LNCaP clone FGC (cell line): ENCODE measurements around the gene NPAS1.

ENCODE experiments used
- DNase-seq: peaks from one replicate; pipeline ENCODE4 v3.0.0-alpha.2; 2011; ENCODE audit warnings: low read depth
- H3K4me3 ChIP-seq: 2 replicates; pipeline ENCODE4 v1.5.1; 2011; ENCODE audit warnings: mild to moderate bottlenecking, low read depth, low read length, control low read depth
- CTCF ChIP-seq: IDR thresholded peaks from 2 replicates; pipeline ENCODE4 v1.5.1; 2012; ENCODE audit warnings: mild to moderate bottlenecking; ENCODE audit not compliant: control insufficient read depth, insufficient read depth; ENCODE audit errors: extremely low read depth

NPAS1 gene

GRCh38 chr19:47000373-47000772 is 19.3 kb upstream of the NPAS1 start:
- TF ChIP-seq CTCF = no peak
- no peak overlapping the region for H3K4me3 ChIP-seq
- DNase-seq = no peak

- DNase-seq = no peak
- no peak for TF ChIP-seq CTCF
- H3K4me3 ChIP-seq = no peak overlapping the region
Observed at GRCh38 chr19:47001584-47001983, 18.1 kb upstream of the NPAS1 start.

- no peak for DNase-seq
- no peak for TF ChIP-seq CTCF
- no peak overlapping the region for H3K4me3 ChIP-seq
Observed at GRCh38 chr19:47002106-47002766, 17.4 kb upstream of the NPAS1 start.

GRCh38 chr19:47002853-47003610 is 16.6 kb upstream of the NPAS1 start:
- no peak overlapping the region for H3K4me3 ChIP-seq
- no peak for TF ChIP-seq CTCF
- no peak for DNase-seq

GRCh38 chr19:47003611-47004465 is 15.8 kb upstream of the NPAS1 start:
- no peak overlapping the region for H3K4me3 ChIP-seq
- no peak for TF ChIP-seq CTCF
- no peak for DNase-seq

- TF ChIP-seq CTCF = no peak
- H3K4me3 ChIP-seq = no peak overlapping the region
- DNase-seq = no peak
Observed at GRCh38 chr19:47005164-47005641, 14.4 kb upstream of the NPAS1 start.
